Stimulated activated naive B cell treated with anti-CD40 and anti-IgM and Interleukin-4, amounts not matched to agents 10 μg/mL and 1 μg/mL and 100 μg/mL, for 72 hours (primary cell): ENCODE data around the gene BMP7.

Source experiments
- ATAC-seq, 2 donors: fragments of 150-1000 bp; cut with Tn5 transposase; replicated peaks; 2 replicates each; pipeline ENCODE4 v1.10.0; 2021; ENCODE audit warnings: moderate library complexity in 1 of 2
- DNase-seq: peaks from one replicate; pipeline ENCODE4 v3.0.0; 2021
- H3K27ac Mint-ChIP-seq: one replicate; pipeline ENCODE4 v1.8.0; 2022; ENCODE audit warnings: mild to moderate bottlenecking, mixed read lengths
- H3K27me3 Mint-ChIP-seq, 2 donors: one replicate each; pipeline ENCODE4 v1.8.0; 2022; ENCODE audit warnings: mixed read lengths in 2 of 2
- H3K36me3 Mint-ChIP-seq, 2 donors: one replicate each; pipeline ENCODE4 v1.8.0; 2022; ENCODE audit warnings: mixed read lengths in 2 of 2, mild to moderate bottlenecking in 1 of 2
- H3K4me1 Mint-ChIP-seq, 2 donors: one replicate each; pipeline ENCODE4 v1.8.0; 2022; ENCODE audit warnings: mixed read lengths in 2 of 2, mild to moderate bottlenecking in 1 of 2
- H3K4me3 Mint-ChIP-seq, 2 donors: one replicate each; pipeline ENCODE4 v1.8.0; 2022; ENCODE audit warnings: mild to moderate bottlenecking in 2 of 2, mixed read lengths in 2 of 2, moderate library complexity in 1 of 2
- H3K9me3 Mint-ChIP-seq, 2 donors: one replicate each; pipeline ENCODE4 v1.8.0; 2022; ENCODE audit warnings: mixed read lengths in 2 of 2, mild to moderate bottlenecking in 1 of 2

Gene BMP7

DNA sequence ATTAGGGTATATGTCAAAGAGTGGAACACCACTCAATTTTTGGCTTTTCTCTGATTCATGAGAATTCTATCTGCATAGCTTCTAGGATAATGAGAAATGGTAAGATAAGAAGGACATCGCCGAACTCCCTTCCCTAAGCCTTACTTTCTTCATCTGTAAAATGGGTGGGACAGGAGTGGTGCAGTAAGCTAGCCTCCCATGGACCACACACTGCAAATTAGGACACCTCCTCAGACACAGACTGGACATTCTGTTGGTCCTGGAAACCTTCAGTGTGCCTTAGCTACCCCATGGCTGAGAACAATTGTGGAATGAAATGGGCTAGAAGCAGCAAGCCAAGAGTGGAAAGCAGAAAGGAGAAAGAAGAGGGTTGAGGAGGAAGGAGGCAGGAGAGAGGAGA, 89.6 kb downstream of the BMP7 start:
- ATAC-seq = no peak
- H3K27ac Mint-ChIP-seq = no peak overlapping the region
- H3K36me3 Mint-ChIP-seq = no peaks in the 10 kb centered on the region
- H3K4me3 Mint-ChIP-seq = no peak overlapping the region
- no peak for DNase-seq
- H3K27me3 Mint-ChIP-seq = peaks cover 20 to 38% of the 10 kb centered on the region in 2 donors
- peaks cover 0 to 2% of the 10 kb centered on the region in 2 donors for H3K9me3 Mint-ChIP-seq
- H3K4me1 Mint-ChIP-seq = peaks cover 0 to 8% of the 10 kb centered on the region in 2 donors

DNA sequence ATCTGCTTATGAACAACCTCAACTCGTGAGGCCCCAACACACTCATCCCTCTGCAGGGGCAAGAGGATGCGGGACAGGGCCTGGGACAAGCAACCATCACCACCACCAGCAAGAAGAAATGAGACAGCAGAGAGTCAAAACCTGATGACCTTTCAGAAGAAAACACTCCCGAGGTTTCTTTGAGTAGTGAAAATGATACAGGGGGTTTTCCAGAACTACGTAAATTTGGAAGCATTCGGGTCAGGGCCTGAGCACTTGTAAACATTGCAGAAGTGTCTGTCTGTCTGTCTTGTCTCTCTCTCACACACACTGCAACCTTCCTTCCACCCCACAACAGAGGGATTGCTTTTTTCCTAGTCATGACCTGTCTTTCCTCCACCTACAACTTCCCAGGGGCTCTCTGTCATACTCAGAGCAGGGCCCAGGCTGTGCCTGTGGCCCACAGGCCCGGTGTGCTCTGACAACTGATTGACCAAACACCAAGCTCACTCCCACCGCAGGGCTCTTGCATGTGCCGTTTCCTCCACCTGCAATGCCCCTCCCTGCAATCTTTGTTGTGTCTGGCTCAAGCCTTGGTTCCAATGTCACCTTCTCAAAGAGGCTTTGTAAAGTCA, 90.9 kb downstream of the BMP7 start:
- ATAC-seq (peak; percentile 44 to 68), DNase-seq (no peak)
- Mint-ChIP-seq H3K27ac (peak overlapping the region; percentile 74), H3K9me3 (peaks cover 0 to 2% of the 10 kb centered on the region in 2 donors), H3K4me3 (no peak overlapping the region), H3K36me3 (no peaks in the 10 kb centered on the region), H3K27me3 (peaks cover 13 to 34% of the 10 kb centered on the region in 2 donors), H3K4me1 (peaks cover 0 to 8% of the 10 kb centered on the region in 2 donors)

DNA sequence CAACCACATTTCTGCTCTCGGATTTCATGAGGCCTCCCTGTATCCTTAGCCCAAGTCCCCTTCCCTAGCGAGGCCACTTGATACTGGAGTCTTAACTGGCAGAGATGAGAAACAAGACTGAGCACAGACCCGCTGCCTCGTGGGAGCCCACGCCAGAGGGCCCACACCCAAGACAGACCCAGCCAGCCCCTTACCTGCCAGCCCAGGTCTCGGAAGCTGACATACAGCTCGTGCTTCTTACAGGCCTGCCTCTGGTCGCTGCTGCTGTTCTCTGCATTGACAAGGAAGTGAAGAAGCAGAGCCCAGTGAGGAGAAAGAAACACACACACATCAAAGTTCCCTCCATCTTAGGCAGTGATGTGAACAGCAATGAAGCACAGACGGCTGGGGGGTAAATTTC, 91.7 kb downstream of the BMP7 start:
- Mint-ChIP-seq H3K4me3 (no peak overlapping the region), H3K27ac (no peak overlapping the region), H3K27me3 (peaks cover 13 to 27% of the 10 kb centered on the region in 2 donors), H3K36me3 (no peaks in the 10 kb centered on the region), H3K9me3 (peaks cover 0 to 2% of the 10 kb centered on the region in 2 donors), H3K4me1 (peaks cover 0 to 4% of the 10 kb centered on the region in 2 donors)
- no peak for ATAC-seq
- no peak for DNase-seq

DNA sequence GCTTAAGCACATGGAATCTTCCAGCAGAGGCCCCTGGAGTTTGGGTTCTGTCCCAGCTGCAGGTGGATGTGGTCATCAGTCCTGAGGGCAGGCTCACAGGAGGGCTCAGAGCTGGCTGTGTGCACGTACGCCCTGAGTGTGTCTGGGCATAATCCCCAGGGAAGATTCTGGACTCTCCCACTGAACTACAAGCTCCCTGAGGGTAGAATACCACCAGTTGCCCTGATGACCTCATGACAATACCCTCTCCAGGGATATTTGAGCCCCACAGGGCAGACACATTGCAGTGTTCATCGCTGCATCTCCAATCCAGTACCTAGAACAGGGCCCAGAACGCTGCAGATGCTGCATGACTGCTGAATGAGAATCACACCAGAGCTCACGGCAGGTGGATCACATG, 92.5 kb downstream of the BMP7 start:
- Mint-ChIP-seq H3K9me3 (peaks cover 0 to 2% of the 10 kb centered on the region in 2 donors), H3K4me3 (no peak overlapping the region), H3K4me1 (peaks cover 0 to 4% of the 10 kb centered on the region in 2 donors), H3K27me3 (peaks cover 13 to 24% of the 10 kb centered on the region in 2 donors), H3K27ac (no peak overlapping the region), H3K36me3 (no peaks in the 10 kb centered on the region)
- ATAC-seq = no peak
- no peak for DNase-seq

DNA sequence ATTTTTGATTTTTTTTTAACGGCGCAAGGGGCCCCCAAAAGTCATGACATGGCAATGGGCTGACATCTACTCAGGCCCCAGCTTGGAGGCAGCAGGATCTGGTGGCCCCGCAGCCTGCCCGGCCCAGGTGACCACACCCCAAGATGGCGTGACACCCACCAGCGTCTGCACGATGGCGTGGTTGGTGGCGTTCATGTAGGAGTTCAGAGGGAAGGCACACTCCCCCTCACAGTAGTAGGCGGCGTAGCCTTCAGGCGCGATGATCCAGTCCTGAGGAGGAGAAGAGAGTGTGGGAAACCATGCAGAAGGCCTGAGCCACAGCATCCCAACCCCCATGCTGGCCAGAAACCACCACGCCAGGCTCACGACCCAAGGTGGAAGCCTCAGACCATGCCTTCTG, 93.4 kb downstream of the BMP7 start:
- Mint-ChIP-seq H3K36me3 (no peaks in the 10 kb centered on the region), H3K27ac (no peak overlapping the region), H3K4me1 (peaks cover 0 to 4% of the 10 kb centered on the region in 2 donors), H3K27me3 (peaks cover 11 to 20% of the 10 kb centered on the region in 2 donors), H3K9me3 (peaks cover 0 to 4% of the 10 kb centered on the region in 2 donors), H3K4me3 (no peak overlapping the region)
- DNase-seq = no peak
- no peak for ATAC-seq

DNA sequence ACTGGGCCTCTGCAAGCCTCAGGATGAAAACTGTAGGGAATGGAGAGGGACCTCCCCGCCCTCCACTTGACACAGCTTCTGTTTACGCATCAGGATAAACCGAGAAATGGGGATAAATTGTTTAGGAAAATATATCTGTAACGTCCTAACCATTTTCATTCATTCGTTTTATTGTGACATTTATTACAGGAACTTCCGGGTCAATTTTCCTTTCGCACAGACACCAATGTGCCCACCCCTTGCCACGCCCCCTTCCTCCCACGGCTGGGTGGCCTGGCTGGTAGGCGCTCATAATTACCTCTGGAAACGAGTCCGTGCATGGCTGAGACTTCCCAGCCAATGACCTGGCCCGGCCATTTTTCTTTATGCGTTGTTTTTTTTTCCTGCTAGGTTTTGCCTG, 96.1 kb downstream of the BMP7 start:
- no peak for ATAC-seq
- DNase-seq = no peak
- Mint-ChIP-seq H3K36me3 (no peaks in the 10 kb centered on the region), H3K9me3 (peaks cover 0 to 2% of the 10 kb centered on the region in 2 donors), H3K4me1 (no peaks in the 10 kb centered on the region), H3K4me3 (no peak overlapping the region), H3K27me3 (peaks cover 0 to 11% of the 10 kb centered on the region in 2 donors), H3K27ac (no peak overlapping the region)

DNA sequence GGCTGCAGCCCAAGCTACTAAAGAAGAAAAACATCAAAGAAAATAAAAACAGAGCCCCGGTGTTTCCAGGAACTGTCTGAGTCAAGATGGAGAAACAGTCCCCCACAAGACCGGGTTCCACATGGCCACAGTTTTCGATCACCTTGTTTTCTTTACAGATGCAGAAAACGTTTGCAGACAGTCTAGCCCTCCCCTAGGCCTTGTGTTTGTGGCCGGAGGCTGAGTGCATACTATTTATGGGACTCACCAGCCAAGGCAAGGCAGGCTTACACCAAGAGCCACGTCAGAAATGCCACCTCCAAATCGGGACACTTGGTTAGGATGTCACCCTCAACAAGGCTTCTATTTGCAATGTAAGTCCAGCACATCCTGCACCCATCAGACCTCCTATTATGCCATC, 97.3 kb downstream of the BMP7 start:
- Mint-ChIP-seq H3K27ac (no peak overlapping the region), H3K9me3 (peaks cover 0 to 5% of the 10 kb centered on the region in 2 donors), H3K36me3 (no peaks in the 10 kb centered on the region), H3K27me3 (peaks cover 6 to 9% of the 10 kb centered on the region in 2 donors), H3K4me1 (no peaks in the 10 kb centered on the region), H3K4me3 (no peak overlapping the region)
- DNase-seq (no peak), ATAC-seq (no peak)

DNA sequence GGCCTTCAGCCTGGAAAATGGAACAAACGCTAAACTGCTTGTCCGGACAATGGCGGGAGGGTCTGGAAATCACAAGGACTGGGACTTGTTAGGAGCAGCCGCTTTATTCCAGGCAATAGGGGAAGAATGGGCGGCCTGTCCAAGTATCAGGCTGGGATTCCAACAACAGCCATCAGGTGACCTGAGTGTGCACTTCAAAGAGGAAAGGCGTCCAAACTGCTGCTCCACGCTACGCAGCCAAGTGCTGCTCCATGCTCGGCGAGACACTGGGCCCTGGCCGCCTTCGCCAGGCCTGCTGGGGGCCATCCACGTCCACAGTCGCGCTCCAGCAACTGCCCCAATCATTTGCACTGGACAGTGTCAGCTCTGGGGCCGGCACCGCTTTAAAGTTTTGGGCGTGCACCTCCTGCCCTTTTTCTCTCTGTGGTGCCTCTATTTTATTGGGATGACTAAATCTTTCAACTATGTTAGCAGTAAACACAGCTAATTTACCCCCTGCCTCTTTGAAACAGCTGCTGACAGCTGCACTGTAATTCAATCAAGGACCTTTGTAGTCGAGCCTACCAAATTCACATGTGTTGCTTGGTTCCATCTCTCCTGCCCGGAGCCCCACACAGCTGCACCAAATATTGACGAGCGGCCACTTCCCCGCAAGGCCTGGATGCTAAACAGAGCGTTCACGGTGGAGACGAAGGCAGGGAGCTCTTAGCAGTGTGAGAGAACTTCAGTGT, 98.3 kb downstream of the BMP7 start:
- ATAC-seq = no peak
- Mint-ChIP-seq H3K27ac (no peak overlapping the region), H3K4me1 (no peaks in the 10 kb centered on the region), H3K4me3 (no peak overlapping the region), H3K9me3 (peaks cover 0 to 8% of the 10 kb centered on the region in 2 donors), H3K36me3 (no peaks in the 10 kb centered on the region), H3K27me3 (peaks cover 6 to 7% of the 10 kb centered on the region in 2 donors)
- DNase-seq = no peak

DNA sequence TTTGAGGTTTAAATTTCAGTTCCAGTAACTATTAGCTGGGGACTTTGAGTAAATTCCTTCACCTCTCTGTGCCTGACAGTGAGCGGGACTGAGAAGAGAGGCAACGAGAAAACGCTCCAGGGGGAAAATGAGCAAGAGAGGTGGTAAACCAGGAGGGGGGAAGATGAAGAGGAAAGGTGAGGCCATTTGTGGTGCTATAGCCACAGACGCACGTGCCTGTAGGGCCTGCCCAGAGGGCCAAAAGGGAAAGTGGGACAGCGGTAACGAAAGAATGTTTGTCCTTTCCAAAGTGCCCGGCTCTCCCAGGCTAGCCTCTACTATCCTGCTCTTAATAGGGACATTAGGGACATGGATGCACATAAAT, 99.2 kb downstream of the BMP7 start:
- Mint-ChIP-seq H3K36me3 (no peaks in the 10 kb centered on the region), H3K9me3 (peaks cover 0 to 8% of the 10 kb centered on the region in 2 donors), H3K4me3 (no peak overlapping the region), H3K4me1 (no peaks in the 10 kb centered on the region), H3K27me3 (peaks cover 6 to 7% of the 10 kb centered on the region in 2 donors), H3K27ac (no peak overlapping the region)
- no peak for DNase-seq
- no peak for ATAC-seq

DNA sequence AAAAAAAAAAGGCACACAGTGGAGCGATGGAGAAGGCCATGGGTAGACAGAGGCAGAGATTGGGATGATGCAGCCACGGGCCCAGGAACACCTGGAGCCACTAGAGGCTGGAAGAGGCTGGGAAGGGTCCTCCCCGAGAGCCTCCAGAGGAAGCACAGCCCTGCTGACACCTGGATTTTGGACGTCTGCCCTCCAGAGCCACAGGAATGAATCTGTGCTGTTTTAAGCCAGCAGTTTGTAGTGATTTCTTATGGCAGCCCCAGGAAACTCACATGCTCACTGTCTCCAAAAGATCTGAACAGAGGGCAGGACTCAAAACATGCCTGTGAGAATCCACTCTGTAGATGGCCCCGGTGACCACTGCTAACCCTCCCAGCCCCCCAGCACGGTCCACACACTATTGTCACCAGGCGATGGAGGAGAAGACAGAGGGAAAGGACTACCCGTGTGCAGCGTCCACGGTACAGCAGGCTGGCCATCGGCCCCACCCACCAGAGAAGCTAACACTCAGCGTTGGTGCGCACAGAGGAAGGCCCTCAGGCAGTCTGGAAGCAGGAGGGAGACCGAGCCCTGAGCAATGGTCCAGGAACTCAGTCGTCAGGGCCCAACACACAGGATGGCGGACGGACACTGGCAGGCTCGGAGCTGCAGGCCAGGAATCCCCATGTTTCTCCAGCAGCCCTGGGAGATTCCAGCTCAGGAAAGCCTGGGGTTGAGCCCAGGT, 99.7 kb downstream of the BMP7 start:
- no peaks in the 10 kb centered on the region for H3K4me1 Mint-ChIP-seq
- H3K9me3 Mint-ChIP-seq = peaks cover 0 to 8% of the 10 kb centered on the region in 2 donors
- H3K27me3 Mint-ChIP-seq = peaks cover 6 to 7% of the 10 kb centered on the region in 2 donors
- DNase-seq (no peak), ATAC-seq (no peak)
- H3K27ac Mint-ChIP-seq = no peak overlapping the region
- H3K4me3 Mint-ChIP-seq = no peak overlapping the region
- no peaks in the 10 kb centered on the region for H3K36me3 Mint-ChIP-seq

DNA sequence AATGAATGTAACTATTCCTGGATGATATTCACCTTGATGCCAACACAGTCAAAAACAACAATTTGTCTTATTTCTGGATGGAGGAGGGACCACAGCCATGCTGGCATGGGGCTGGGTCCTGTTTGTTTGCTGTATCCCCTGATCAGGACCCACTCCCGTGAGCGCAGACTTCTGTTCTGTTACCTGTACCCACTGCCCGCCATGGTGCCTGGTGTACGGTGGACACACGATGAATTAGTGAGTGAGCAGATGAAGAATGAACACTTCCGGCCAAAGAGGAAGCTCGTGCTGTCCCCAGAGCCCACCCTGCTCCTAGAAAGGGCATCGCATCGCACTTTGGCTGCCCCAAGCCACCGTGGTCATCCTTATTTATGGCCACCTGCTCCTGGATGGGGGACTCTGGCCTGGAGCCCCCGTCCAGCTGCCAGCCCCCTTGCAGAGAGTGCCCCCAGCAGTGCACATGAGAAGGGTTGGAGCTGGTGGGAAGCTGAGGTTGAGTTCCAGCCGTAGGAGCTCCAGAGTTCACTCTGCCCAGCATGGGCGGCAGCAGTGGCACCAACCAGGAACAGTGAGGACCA, 100.9 kb downstream of the BMP7 start:
- Mint-ChIP-seq H3K4me1 (no peaks in the 10 kb centered on the region), H3K4me3 (no peak overlapping the region), H3K9me3 (peaks cover 0 to 8% of the 10 kb centered on the region in 2 donors), H3K36me3 (no peaks in the 10 kb centered on the region), H3K27ac (no peak overlapping the region), H3K27me3 (peaks cover 6 to 7% of the 10 kb centered on the region in 2 donors)
- ATAC-seq (no peak), DNase-seq (no peak)

DNA sequence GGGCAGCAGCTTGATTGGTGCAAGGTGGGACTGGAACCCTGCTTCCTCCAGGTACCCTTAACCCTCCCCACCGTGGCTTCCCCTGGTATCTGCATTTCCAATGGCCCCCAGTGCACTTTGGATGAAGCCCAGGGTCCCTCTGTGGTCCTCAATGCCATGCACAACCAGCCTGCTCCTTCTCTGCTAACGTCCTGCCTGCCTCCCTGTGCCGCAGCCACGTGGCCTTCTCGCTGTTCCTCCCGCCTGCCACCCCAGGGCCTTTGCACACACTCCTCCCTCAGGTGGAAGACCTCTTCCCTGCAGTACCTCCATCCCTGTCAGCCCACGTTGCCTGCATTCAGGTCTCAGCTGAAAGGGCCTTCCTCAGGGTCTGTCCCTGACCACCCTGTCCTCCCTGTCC, 101.6 kb downstream of the BMP7 start:
- no peak for DNase-seq
- ATAC-seq = no peak
- Mint-ChIP-seq H3K4me1 (no peaks in the 10 kb centered on the region), H3K36me3 (no peaks in the 10 kb centered on the region), H3K9me3 (peaks cover 0 to 8% of the 10 kb centered on the region in 2 donors), H3K4me3 (no peak overlapping the region), H3K27ac (no peak overlapping the region), H3K27me3 (peaks cover 6 to 7% of the 10 kb centered on the region in 2 donors)

DNA sequence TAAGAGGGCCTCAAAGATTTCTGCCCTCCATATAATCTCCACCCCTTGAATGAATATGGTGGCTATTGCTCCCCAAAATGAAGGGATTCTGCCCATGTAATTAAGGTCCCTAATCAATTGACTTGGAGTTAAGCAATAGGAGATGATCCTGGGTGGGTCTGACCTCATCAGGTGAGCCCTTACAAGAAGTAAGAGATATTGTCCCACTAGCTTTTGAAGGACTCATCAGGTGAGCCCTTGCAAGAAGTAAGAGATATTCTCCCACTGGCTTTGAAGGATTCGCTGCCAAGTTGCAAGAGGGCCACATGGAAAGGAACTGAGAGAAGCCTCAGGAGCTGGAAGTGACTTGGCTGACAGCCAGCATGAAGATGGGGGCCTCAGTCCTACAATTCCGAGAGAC, 103.4 kb downstream of the BMP7 start:
- no peak overlapping the region for H3K27ac Mint-ChIP-seq
- H3K27me3 Mint-ChIP-seq = peaks cover 7 to 12% of the 10 kb centered on the region in 2 donors
- no peak overlapping the region for H3K4me3 Mint-ChIP-seq
- H3K36me3 Mint-ChIP-seq = no peaks in the 10 kb centered on the region
- no peaks in the 10 kb centered on the region for H3K4me1 Mint-ChIP-seq
- ATAC-seq (no peak), DNase-seq (no peak)
- peaks cover 0 to 6% of the 10 kb centered on the region in 2 donors for H3K9me3 Mint-ChIP-seq

DNA sequence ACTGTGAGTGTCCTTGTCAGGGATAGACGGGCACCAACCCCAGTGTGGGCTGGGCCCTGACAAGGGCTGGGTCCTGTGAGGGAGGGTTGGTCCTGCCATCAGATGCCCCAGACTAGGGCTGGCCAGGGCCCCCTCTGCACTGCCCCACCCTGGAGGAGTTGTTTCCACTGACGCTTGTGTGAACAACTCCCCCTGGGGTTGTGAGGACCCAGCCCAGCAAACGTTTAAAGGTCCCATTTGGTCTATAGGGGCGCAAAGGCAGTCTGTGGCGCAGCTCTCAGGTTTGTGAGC, 104.1 kb downstream of the BMP7 start:
- Mint-ChIP-seq H3K4me3 (no peak overlapping the region), H3K27ac (no peak overlapping the region), H3K36me3 (no peaks in the 10 kb centered on the region), H3K9me3 (peaks cover 0 to 6% of the 10 kb centered on the region in 2 donors), H3K4me1 (no peaks in the 10 kb centered on the region), H3K27me3 (peaks cover 7 to 12% of the 10 kb centered on the region in 2 donors)
- ATAC-seq = no peak
- no peak for DNase-seq
